ENCODE data around the gene EML6. TPM values are rescaled to one million over a fixed set of nuclear protein-coding genes. Genes with fewer than 3 reads are reported as not detected.

The EML6 gene
- total and polyA plus RNA-seq, 3 donors from 2014 or later, result 7.6 to 17.3 (median 12.1) TPM

- no peaks in the 10 kb centered on the region for H3K4me1 ChIP-seq
- no peaks in the 10 kb centered on the region for H3K27me3 ChIP-seq
- TF ChIP-seq CTCF (IDR thresholded peaks at IDR 0.05), result no peak
- 3 to 5% methylated on average over 12 to 52 of the region's 87 CpGs for WGBS, 2 donors
- no peak for DNase-seq
- intact Hi-C loops (cut with DNase I; ENCODE audit: low total_unique reads), result no loop called here
- H3K9me3 ChIP-seq, result no peaks in the 10 kb centered on the region
- H3K27ac ChIP-seq, result no peak overlapping the region
- H3K4me3 ChIP-seq, result peak overlapping the region; percentile 70 to 85
- no peaks in the 10 kb centered on the region for H3K36me3 ChIP-seq (ENCODE audit: low read depth, missing control alignments)
Observed at GRCh38 chr2:54724560-54725342, 1.3 kb downstream of the EML6 start.

GRCh38 chr2:54725343-54726099 lies 2.1 kb downstream of the EML6 start:
- Histone ChIP-seq H3K9me3 (no peaks in the 10 kb centered on the region), H3K27ac (no peak overlapping the region), H3K36me3 (ENCODE audit: low read depth, missing control alignments) (no peaks in the 10 kb centered on the region), H3K4me3 (peak overlapping the region; percentile 45 to 70), H3K4me1 (no peaks in the 10 kb centered on the region), H3K27me3 (no peaks in the 10 kb centered on the region)
- intact Hi-C loops (cut with DNase I; ENCODE audit: low total_unique reads), result no loop called here
- 41 to 42% methylated on average over 8 of the region's 8 CpGs for WGBS, 2 donors
- no peak for DNase-seq
- TF ChIP-seq POLR2A (IDR thresholded peaks at IDR 0.05), result no peak
- no peak for TF ChIP-seq CTCF (IDR thresholded peaks at IDR 0.05)

DNA sequence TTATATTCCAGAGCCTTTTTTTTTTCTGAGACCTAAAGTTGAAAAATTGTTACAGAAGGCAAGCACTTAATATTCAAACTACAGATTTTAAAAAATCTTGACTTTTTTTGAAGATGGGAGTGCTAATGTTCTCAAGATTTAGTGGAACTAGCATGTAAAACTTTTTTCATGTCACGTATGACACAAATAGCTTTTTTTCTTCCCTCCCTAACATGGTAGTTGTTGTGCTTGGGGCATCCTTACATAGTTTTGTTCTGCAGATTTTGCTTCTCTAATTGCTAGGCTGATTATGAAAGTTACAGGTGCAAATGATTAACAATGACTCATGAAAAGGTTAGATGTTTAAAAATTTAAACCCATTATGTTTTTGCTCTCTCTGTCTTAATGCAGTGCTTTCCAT lies 3.0 kb downstream of the EML6 start:
- no peaks in the 10 kb centered on the region for H3K4me1 ChIP-seq
- no peak for TF ChIP-seq CTCF (IDR thresholded peaks at IDR 0.05)
- no peak for TF ChIP-seq POLR2A (IDR thresholded peaks at IDR 0.05)
- intact Hi-C loops (cut with DNase I; ENCODE audit: low total_unique reads), result no loop called here
- no peak overlapping the region for H3K4me3 ChIP-seq
- H3K27ac ChIP-seq, result no peak overlapping the region
- no peaks in the 10 kb centered on the region for H3K9me3 ChIP-seq
- no peak for DNase-seq
- 81 to 88% methylated on average over 1 of the region's 1 CpG for WGBS, 2 donors
- H3K36me3 ChIP-seq (ENCODE audit: low read depth, missing control alignments), result no peaks in the 10 kb centered on the region
- no peaks in the 10 kb centered on the region for H3K27me3 ChIP-seq

DNA sequence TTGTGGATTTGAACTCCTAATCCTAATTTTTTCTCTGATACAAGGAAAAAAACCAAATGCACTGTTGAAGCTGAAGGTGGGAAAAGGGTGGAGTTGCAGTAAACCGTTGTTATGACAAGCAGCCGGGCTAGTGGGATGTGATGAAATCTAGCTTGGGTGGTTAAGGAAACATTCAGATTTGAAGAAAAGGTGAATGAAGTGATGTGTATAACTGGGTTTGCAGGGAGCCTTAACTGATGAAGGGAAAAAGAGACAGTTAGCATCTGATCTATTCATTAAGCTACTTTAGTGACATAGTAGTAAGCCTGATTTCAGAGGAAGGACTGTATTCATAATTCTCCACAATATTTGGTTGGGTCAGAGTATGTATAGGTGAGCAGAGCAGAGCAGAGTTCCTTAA lies 3.5 kb downstream of the EML6 start:
- no peaks in the 10 kb centered on the region for H3K4me1 ChIP-seq
- H3K4me3 ChIP-seq, result no peak overlapping the region
- TF ChIP-seq CTCF (IDR thresholded peaks at IDR 0.05) (no peak), POLR2A (IDR thresholded peaks at IDR 0.05) (no peak)
- DNase-seq, result no peak
- H3K27ac ChIP-seq, result no peak overlapping the region
- no peaks in the 10 kb centered on the region for H3K36me3 ChIP-seq (ENCODE audit: low read depth, missing control alignments)
- intact Hi-C loops (cut with DNase I; ENCODE audit: low total_unique reads), result no loop called here
- no peaks in the 10 kb centered on the region for H3K27me3 ChIP-seq
- H3K9me3 ChIP-seq, result no peaks in the 10 kb centered on the region
- WGBS, 2 donors, result 79 to 90% methylated on average over 2 of the region's 2 CpGs
